NCI-H1436 (cell line): Measurements from ENCODE around the gene VSIG10L2.

ENCODE experiments used
- DNase-seq: peaks from one replicate; lab custom pipeline; 2025; lab: John Stamatoyannopoulos, UW

VSIG10L2 gene

GRCh38 chr11:125929445-125930075, 16.3 kb upstream of the VSIG10L2 start:
- DNase-seq: no peak

GRCh38 chr11:125930076-125930450, 15.8 kb upstream of the VSIG10L2 start:
- no peak for DNase-seq

- DNase-seq: no peak
Observed at GRCh38 chr11:125931116-125931515, 14.7 kb upstream of the VSIG10L2 start.

DNA sequence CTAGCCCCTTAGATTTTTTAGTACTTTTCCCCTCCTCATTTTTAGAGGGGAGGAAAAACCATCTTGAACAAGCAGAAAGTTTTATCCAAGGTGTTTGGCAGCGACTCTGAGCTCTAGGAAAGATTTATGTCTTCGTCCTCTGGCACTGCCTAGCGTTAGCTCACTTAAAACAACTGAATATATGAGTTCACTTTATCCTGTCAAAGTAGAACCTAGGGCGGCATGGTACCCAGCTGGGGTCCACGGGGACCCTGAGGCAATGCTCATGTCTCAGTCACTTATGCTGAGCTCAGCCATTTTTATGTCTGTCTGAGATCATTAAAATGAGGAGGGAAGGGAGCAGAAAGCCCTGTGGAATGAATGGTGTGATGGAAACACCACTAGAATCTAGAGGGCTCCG, 14.2 kb upstream of the VSIG10L2 start:
- DNase-seq: no peak

GRCh38 chr11:125932301-125932700, 13.5 kb upstream of the VSIG10L2 start:
- no peak for DNase-seq

- DNase-seq: no peak
Observed at GRCh38 chr11:125933030-125933813, 12.6 kb upstream of the VSIG10L2 start.

GRCh38 chr11:125934473-125934872, 11.4 kb upstream of the VSIG10L2 start:
- DNase-seq: no peak

GRCh38 chr11:125935056-125935455, 10.8 kb upstream of the VSIG10L2 start:
- DNase-seq: no peak

DNA sequence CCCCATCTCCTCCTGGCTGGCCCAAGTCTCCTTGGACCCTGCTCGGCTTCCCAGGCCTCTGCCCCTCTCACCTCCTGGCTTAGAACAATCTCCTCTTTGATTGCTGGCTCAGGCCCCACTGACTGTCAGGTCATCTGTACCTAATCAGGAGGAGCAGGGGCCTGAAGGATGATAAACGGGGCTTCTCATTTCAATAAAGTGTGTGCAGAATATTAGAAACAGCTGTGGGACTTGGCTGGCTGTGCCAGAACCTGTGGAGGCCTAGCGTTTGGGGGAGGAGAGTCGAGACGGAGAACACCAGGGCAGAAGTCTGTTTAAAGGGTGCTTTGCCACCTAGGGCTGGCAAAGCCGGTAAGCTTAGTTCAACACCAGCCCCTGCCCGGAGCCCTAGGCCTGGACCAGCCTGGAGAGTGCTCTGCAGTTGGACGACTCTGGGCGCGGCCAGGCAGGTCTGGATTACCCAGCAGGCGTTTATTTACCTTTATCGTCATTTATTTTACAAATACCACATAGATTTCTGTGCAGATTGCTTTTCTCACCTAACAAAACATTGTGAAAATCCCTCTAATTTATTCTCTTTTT, 10.1 kb upstream of the VSIG10L2 start:
- no peak for DNase-seq

- DNase-seq: no peak
Observed at GRCh38 chr11:125938418-125938817, 7.4 kb upstream of the VSIG10L2 start.

- DNase-seq: no peak
Observed at GRCh38 chr11:125939081-125939521, 6.7 kb upstream of the VSIG10L2 start.

DNA sequence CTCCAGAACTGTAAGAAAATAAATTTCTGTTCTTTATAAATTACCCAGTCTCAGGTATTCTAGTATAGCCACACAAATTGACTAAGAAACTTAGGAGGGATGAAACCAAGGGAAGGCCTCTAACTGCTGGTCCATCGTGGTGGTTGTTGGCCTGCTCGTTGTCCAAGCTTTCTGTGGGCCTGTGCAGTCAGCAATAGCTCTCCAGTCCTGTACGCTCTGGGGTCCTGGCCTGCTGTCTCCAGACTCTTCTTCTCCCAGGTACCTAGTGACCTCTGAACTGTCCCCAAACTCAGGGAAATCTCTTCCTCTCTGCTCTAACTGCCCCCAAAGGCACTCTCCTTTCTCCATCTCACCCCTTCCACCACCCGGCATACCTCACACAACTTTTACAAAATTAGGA, 5.7 kb upstream of the VSIG10L2 start:
- DNase-seq: no peak

GRCh38 chr11:125941267-125941618, 4.6 kb upstream of the VSIG10L2 start:
- DNase-seq: no peak

GRCh38 chr11:125941619-125942611, 3.9 kb upstream of the VSIG10L2 start:
- peak; percentile 61 for DNase-seq

- no peak for DNase-seq
Observed at GRCh38 chr11:125942771-125943428, 2.9 kb upstream of the VSIG10L2 start.

GRCh38 chr11:125943661-125944349, 2.0 kb upstream of the VSIG10L2 start:
- no peak for DNase-seq

- no peak for DNase-seq
Observed at GRCh38 chr11:125944350-125945010, 1.4 kb upstream of the VSIG10L2 start.

- DNase-seq: peak; percentile 9
Observed at GRCh38 chr11:125945011-125945796, 640 bp upstream of the VSIG10L2 start.

DNA sequence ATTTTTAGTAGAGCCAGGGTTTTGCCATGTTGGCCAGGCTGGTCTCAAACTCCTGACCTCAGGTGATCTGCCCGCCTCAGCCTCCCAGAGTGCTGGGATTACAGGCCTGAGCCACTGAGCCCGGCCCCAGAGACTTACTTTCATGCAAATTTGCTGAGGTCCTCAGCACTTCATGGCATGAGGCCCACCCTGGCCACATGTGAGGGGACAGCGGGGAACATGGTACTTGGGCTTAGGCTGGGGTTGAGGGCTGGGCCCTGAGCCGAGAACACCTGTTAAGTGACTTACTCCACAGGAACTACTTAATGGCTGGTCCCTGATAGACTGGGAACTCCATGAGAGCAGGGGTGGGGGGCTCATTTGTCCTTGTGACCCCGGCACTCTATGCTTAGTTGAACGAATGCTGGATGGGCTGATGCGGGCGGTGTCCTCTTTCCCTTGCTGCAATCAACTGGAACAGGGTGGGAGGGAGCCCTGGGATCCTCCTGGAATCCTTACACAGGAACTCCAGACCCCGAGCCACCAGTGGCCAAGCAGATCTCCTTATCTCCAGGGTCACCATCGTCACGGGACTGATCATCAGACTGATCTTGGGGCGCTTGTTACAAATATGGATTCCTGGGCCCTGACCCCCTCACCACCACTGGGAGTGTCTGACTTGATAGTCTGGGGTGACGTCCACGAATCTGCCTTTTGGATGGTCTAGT, 1.0 kb downstream of the VSIG10L2 start:
- DNase-seq: no peak
